Astrocyte of the spinal cord (primary cell): ENCODE results near the gene INSRR.

Experiments
- DNase-seq: peaks from one replicate; pipeline ENCODE4 v3.0.0; 2011; ENCODE audit warnings: low read depth, low spot score
- H3K4me3 ChIP-seq: 2 replicates; pipeline ENCODE4 v1.5.1; 2011; ENCODE audit warnings: low read depth, mild to moderate bottlenecking, low read length, moderate library complexity
- in situ Hi-C: cut with HindIII; loops from 2 replicates; pipeline ENCODE4 v1.10.0; 2017; ENCODE audit warnings: low sequenced_read_pairs
- TF ChIP-seq, protein P1 (sequence below): IDR thresholded peaks from 2 replicates; pipeline ENCODE4 v1.5.1; 2012; ENCODE audit warnings: low read depth, mild to moderate bottlenecking, low read length, inconsistent platforms

The INSRR gene

DNA sequence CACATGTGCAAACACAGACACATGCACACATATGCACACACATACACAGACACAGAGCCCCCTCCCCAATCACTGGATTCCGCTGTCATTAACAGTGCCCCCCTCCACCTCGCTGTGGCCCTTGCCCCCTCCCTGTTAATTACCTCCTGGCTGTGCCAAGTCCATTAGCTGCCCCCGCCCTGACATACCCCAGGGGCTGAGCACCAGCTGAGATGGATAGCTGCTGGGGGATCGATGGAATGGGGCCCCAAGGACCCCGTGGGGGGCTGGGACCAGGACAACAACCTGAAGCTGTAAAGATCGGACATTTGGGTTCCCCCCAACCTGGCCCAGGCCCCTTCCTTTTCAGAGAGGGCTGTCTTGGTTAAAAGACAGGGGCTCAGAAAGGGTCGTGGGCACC is 25.0 kb upstream of the INSRR start:
- no peak for DNase-seq
- no peak overlapping the region for H3K4me3 ChIP-seq
- TF ChIP-seq, protein P1, sequence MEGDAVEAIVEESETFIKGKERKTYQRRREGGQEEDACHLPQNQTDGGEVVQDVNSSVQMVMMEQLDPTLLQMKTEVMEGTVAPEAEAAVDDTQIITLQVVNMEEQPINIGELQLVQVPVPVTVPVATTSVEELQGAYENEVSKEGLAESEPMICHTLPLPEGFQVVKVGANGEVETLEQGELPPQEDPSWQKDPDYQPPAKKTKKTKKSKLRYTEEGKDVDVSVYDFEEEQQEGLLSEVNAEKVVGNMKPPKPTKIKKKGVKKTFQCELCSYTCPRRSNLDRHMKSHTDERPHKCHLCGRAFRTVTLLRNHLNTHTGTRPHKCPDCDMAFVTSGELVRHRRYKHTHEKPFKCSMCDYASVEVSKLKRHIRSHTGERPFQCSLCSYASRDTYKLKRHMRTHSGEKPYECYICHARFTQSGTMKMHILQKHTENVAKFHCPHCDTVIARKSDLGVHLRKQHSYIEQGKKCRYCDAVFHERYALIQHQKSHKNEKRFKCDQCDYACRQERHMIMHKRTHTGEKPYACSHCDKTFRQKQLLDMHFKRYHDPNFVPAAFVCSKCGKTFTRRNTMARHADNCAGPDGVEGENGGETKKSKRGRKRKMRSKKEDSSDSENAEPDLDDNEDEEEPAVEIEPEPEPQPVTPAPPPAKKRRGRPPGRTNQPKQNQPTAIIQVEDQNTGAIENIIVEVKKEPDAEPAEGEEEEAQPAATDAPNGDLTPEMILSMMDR: no peak
- in situ Hi-C loops: no loop called here

DNA sequence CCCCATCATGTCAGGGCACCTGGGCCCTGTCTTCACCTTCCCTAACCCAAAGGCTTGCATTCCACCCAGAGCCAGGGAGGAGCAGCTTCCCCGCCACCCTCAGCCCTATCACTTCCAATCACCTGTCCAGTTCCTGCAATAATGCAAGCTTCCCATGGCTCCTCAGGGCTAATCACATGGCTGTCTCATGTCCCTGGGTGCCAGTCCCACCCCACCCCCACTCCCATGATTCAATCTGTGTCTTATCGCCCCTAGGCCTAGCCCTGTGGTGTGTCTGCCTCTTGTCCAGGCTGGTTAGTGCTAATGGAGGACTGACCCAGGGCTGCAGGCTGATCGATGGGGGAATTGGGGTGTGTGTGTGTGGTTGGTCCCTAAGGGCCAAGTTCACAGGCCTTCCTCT is 23.6 kb upstream of the INSRR start:
- TF ChIP-seq, protein P1: no peak

DNA sequence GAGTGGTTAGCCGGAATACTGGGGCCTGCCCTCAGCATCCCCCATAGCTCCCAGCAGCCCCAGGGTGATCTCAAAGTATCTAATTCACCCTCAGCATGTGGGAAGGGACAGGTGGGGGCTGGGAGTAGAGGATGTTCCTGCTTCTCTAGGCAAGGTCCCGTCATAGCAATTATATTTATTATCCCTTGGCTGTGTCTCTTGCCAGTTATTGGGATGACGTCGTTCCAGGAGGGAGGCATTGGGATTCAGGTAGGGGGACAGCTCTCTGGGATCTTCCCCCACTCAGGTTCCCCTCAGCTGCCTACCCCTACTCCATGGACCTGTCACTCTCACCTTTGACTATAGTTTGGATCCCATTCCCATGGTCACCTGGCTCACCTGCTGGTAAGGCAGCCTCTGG is 22.7 kb upstream of the INSRR start:
- no peak for DNase-seq
- in situ Hi-C loops: no loop called here
- H3K4me3 ChIP-seq: no peak overlapping the region
- TF ChIP-seq, protein P1: no peak

More for the DNA sequence above, 23.6 kb upstream of the INSRR start:
- in situ Hi-C loops: no loop called here
- H3K4me3 ChIP-seq: no peak overlapping the region
- no peak for DNase-seq

DNA sequence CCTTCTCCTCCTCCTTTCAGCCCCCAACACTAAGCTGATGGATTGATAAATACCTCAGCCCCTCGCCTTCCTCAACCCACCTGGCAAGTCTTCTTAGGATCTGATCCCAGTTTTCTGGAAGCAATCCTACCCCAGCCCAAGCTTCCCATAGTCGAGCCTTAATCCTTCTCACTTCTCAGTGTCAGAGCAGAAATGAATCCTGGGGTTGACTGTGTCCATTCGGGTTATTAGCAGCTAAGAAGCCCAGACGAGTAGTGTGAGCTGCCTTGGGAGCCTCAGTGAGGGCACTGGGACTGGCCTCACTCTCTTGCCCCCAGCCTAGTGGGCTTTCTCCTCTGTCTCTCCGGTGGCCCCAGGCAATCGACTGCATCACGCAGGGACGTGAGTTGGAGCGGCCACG is 22.2 kb upstream of the INSRR start:
- TF ChIP-seq, protein P1: no peak
- DNase-seq: no peak
- no peak overlapping the region for H3K4me3 ChIP-seq
- in situ Hi-C loops: no loop called here

DNA sequence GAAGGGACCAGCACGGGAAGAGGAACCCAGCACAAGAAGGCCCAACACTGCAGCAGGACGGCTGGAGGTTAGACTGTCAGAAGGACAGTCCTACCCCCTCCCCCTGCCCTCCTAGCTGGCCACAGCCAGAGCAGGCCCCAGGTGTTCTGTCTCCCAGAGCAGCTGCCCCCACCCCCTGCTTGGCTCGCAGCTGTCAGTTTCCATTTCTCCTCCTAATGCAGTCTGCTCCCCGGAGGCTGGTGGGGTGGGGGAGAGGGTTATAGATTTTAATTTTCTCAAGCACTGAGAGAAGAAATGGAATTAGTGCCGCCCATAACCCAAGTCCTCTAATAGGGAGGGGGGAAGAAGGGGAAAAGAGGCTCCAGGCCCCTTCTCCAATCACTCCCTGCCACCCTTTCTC is 21.6 kb upstream of the INSRR start:
- in situ Hi-C loops: no loop called here
- no peak overlapping the region for H3K4me3 ChIP-seq
- no peak for DNase-seq
- TF ChIP-seq, protein P1: no peak

DNA sequence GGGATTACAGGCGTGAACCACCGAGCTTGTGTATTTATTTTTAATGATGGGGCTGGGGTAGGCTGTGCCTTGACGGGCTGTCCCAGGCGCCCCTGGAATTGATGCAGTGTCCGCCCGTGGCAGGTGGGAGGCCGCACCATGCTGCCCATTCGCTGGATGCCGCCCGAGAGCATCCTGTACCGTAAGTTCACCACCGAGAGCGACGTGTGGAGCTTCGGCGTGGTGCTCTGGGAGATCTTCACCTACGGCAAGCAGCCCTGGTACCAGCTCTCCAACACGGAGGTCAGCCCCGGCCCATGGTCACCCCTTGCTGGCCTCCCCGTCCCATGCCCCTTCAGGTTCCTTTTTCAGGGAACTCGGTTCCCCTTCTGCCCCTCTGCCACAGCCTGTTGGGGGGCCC is 21.0 kb upstream of the INSRR start:
- TF ChIP-seq, protein P1: no peak
- H3K4me3 ChIP-seq: no peak overlapping the region
- in situ Hi-C loops: no loop called here
- DNase-seq: no peak
